ES-I3 (cell line): ENCODE measurements around the gene MARCO.

Source experiments
- H3K36me3 ChIP-seq: 2 replicates; pipeline ENCODE4 v1.6.1; 2013; ENCODE audit warnings: mild to moderate bottlenecking, low read length, control low read depth, moderate library complexity; ENCODE audit not compliant: insufficient read depth
- H3K4me1 ChIP-seq: 2 replicates; pipeline ENCODE4 v1.6.1; 2013; ENCODE audit warnings: mild to moderate bottlenecking, control low read depth, low read length; ENCODE audit not compliant: insufficient read depth
- H3K9ac ChIP-seq: 2 replicates; pipeline ENCODE4 v1.6.1; 2013; ENCODE audit warnings: low read depth, mild to moderate bottlenecking, low read length, moderate library complexity
- H3K9me3 ChIP-seq: 2 replicates; pipeline ENCODE4 v1.6.1; 2013; ENCODE audit warnings: mild to moderate bottlenecking, low read length, moderate library complexity; ENCODE audit not compliant: control insufficient read depth, insufficient read depth

MARCO gene

GRCh38 chr2:118913803-118914645 is 28.0 kb upstream of the MARCO start:
- no peaks in the 10 kb centered on the region for H3K4me1 ChIP-seq
- H3K9ac ChIP-seq, result no peak overlapping the region
- H3K9me3 ChIP-seq, result no peaks in the 10 kb centered on the region; the same call in 1 of the 2 replicates
- H3K36me3 ChIP-seq, result no peaks in the 10 kb centered on the region

- Histone ChIP-seq H3K9ac (no peak overlapping the region), H3K36me3 (no peaks in the 10 kb centered on the region), H3K9me3 (no peaks in the 10 kb centered on the region; the same call in 1 of the 2 replicates), H3K4me1 (no peaks in the 10 kb centered on the region)
Observed at GRCh38 chr2:118914721-118915453, 27.1 kb upstream of the MARCO start.

GRCh38 chr2:118918017-118918416 is 24.0 kb upstream of the MARCO start:
- Histone ChIP-seq H3K9ac (no peak overlapping the region), H3K4me1 (peaks cover 9% of the 10 kb centered on the region), H3K9me3 (no peaks in the 10 kb centered on the region; the same call in 1 of the 2 replicates), H3K36me3 (no peaks in the 10 kb centered on the region)

DNA sequence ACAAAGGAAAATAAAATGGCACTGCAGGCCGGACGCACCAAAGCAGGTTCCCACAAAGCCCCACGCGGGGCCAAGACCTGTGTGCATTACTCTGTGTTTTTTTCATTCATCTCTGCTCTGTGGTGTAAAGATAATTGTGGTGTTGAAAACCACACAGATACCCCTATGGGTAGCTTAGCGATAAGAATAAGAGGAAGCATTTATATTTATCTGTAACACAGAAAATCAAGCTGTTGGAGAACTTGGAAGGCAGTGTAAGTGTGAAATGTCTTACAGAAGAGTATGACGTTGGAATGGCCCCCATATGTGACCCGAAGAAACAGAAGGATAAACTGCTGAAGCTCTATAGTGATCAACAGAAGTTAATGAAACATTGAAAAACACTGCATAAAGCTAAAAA is 20.3 kb upstream of the MARCO start:
- H3K36me3 ChIP-seq, result no peaks in the 10 kb centered on the region
- H3K9me3 ChIP-seq, result no peaks in the 10 kb centered on the region; the same call in 1 of the 2 replicates
- H3K4me1 ChIP-seq, result peaks cover 9% of the 10 kb centered on the region
- no peak overlapping the region for H3K9ac ChIP-seq

DNA sequence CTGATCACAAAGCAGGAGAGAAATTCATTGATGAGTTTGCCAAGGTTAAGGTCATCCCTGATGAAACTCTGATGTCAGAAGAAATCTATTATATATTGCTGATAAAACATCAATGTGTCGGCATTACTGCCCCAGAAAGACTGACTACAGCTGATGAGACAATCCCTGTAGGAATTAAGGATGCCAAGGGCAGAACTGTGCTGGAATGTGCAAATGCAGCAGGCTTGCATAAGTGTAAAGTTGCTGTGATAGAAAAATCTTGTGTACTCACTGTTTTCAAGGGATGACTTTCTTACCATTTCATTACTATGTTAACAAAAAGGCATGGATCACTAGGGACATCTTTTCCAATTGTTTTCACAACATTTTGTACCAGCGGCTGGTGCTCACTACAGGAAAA is 19.7 kb upstream of the MARCO start:
- Histone ChIP-seq H3K4me1 (peaks cover 9% of the 10 kb centered on the region), H3K9me3 (no peaks in the 10 kb centered on the region; the same call in 1 of the 2 replicates), H3K9ac (no peak overlapping the region), H3K36me3 (no peaks in the 10 kb centered on the region)

- Histone ChIP-seq H3K36me3 (no peaks in the 10 kb centered on the region), H3K9me3 (no peaks in the 10 kb centered on the region), H3K4me1 (peaks cover 9% of the 10 kb centered on the region), H3K9ac (no peak overlapping the region)
Observed at GRCh38 chr2:118923371-118923770, 18.6 kb upstream of the MARCO start.

DNA sequence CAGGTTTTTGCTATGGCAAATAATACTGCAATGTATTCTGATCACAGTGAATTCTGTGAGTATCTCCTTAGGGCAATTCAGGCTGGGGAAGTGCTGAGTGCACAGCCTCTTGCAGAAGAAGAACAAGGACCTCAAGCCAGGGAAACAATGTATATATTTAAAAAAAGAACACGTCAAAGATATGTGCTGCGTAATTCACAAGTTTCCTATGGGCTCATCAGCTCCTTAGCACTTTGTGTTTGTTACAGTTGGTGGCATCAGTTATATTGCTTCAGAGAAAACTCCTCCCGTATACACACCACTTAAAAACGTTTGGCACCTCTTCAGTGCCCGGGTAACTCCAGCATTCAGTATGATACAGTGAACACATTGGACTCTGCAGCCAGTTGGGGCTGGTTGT is 16.5 kb upstream of the MARCO start:
- Histone ChIP-seq H3K9me3 (no peaks in the 10 kb centered on the region), H3K9ac (no peak overlapping the region), H3K4me1 (peaks cover 9% of the 10 kb centered on the region), H3K36me3 (no peaks in the 10 kb centered on the region)

- Histone ChIP-seq H3K36me3 (no peaks in the 10 kb centered on the region), H3K9me3 (no peaks in the 10 kb centered on the region), H3K9ac (no peak overlapping the region), H3K4me1 (peaks cover 9% of the 10 kb centered on the region)
Observed at GRCh38 chr2:118925981-118926380, 16.0 kb upstream of the MARCO start.

GRCh38 chr2:118929059-118929458 is 12.9 kb upstream of the MARCO start:
- Histone ChIP-seq H3K9ac (no peak overlapping the region), H3K4me1 (no peaks in the 10 kb centered on the region), H3K9me3 (peaks cover 9% of the 10 kb centered on the region; the same call in 1 of the 2 replicates), H3K36me3 (no peaks in the 10 kb centered on the region)

DNA sequence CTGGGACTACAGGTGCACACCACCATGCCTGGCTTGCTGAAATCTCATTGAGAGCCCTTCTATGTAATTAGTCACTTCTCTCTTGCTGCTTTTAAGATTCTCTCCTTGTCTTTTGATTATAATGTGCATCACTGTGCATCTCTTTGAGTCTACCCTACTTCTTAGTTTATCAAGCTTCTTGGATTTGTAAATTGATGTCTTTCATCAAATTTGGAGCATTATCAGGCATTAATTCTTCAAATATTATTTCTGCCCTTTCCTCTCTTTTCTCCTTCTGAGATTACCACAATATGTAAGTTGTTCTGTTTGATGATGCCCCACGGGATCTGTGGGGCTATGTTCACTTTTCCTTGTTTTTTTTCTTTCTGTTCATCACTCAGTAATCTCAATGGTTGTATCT is 9.0 kb upstream of the MARCO start:
- no peaks in the 10 kb centered on the region for H3K36me3 ChIP-seq
- H3K9ac ChIP-seq, result no peak overlapping the region
- H3K9me3 ChIP-seq, result peaks cover 9% of the 10 kb centered on the region; the same call in 1 of the 2 replicates
- H3K4me1 ChIP-seq, result no peaks in the 10 kb centered on the region

GRCh38 chr2:118936306-118936705 is 5.7 kb upstream of the MARCO start:
- no peaks in the 10 kb centered on the region for H3K36me3 ChIP-seq
- no peak overlapping the region for H3K9ac ChIP-seq
- no peaks in the 10 kb centered on the region for H3K4me1 ChIP-seq
- peaks cover 9% of the 10 kb centered on the region; the same call in 1 of the 2 replicates for H3K9me3 ChIP-seq

GRCh38 chr2:118936936-118937335 is 5.1 kb upstream of the MARCO start:
- Histone ChIP-seq H3K9ac (no peak overlapping the region), H3K36me3 (no peaks in the 10 kb centered on the region), H3K4me1 (no peaks in the 10 kb centered on the region), H3K9me3 (peaks cover 9% of the 10 kb centered on the region; the same call in 1 of the 2 replicates)

- Histone ChIP-seq H3K9me3 (peaks cover 3% of the 10 kb centered on the region; the same call in 1 of the 2 replicates), H3K36me3 (no peaks in the 10 kb centered on the region), H3K9ac (no peak overlapping the region), H3K4me1 (no peaks in the 10 kb centered on the region)
Observed at GRCh38 chr2:118937817-118938216, 4.2 kb upstream of the MARCO start.

- H3K9me3 ChIP-seq, result no peaks in the 10 kb centered on the region
- no peaks in the 10 kb centered on the region for H3K4me1 ChIP-seq
- no peak overlapping the region for H3K9ac ChIP-seq
- no peaks in the 10 kb centered on the region for H3K36me3 ChIP-seq
Observed at GRCh38 chr2:118939994-118940393, 2.0 kb upstream of the MARCO start.
